Epithelial cell of esophagus (primary cell): ENCODE data around the gene DDAH2.

Experiments
- DNase-seq: peaks from one replicate; pipeline ENCODE4 v3.0.0; 2010; ENCODE audit warnings: low read depth
- H3K4me3 ChIP-seq: 2 replicates; pipeline ENCODE4 v1.5.1; 2011; ENCODE audit warnings: mild to moderate bottlenecking, low read length, control low read depth
- CTCF ChIP-seq: IDR thresholded peaks from 2 replicates; pipeline ENCODE4 v1.5.1; 2011; ENCODE audit warnings: low read depth, mild to moderate bottlenecking, low read length, control low read depth, inconsistent platforms; ENCODE audit not compliant: insufficient read depth; ENCODE audit errors: missing control alignments

Gene DDAH2

GRCh38 chr6:31697555-31697954 lies 31.5 kb downstream of the DDAH2 start:
- DNase-seq = peak; percentile 27
- no peak overlapping the region for H3K4me3 ChIP-seq

GRCh38 chr6:31693535-31693934 lies 35.6 kb downstream of the DDAH2 start:
- no peak for DNase-seq
- no peak overlapping the region for H3K4me3 ChIP-seq
- TF ChIP-seq CTCF = no peak

More at GRCh38 chr6:31697555-31697954, 31.5 kb downstream of the DDAH2 start:
- TF ChIP-seq CTCF = no peak

- no peak for DNase-seq
- TF ChIP-seq CTCF = no peak
- H3K4me3 ChIP-seq = no peak overlapping the region
Measured at GRCh38 chr6:31692886-31693285, 36.2 kb downstream of the DDAH2 start.

- no peak overlapping the region for H3K4me3 ChIP-seq
- TF ChIP-seq CTCF = no peak
- no peak for DNase-seq
Measured at GRCh38 chr6:31692353-31692752, 36.7 kb downstream of the DDAH2 start.

GRCh38 chr6:31691564-31692108 lies 37.5 kb downstream of the DDAH2 start:
- no peak for DNase-seq
- TF ChIP-seq CTCF = no peak
- no peak overlapping the region for H3K4me3 ChIP-seq

GRCh38 chr6:31691078-31691463 lies 38.0 kb downstream of the DDAH2 start:
- TF ChIP-seq CTCF = no peak
- no peak for DNase-seq
- H3K4me3 ChIP-seq = no peak overlapping the region
